Mesenchymal stem cell (in vitro differentiated cells and primary cell): ENCODE results near the gene ZNF169.

ENCODE experiments used
- DNase-seq: peaks from one replicate; pipeline ENCODE4 v3.0.0-alpha.2; 2013
- H2AFZ ChIP-seq: one replicate; pipeline ENCODE4 v1.6.1; 2013; ENCODE audit warnings: low read depth, mild to moderate bottlenecking, control low read depth, inconsistent platforms, low read length, moderate library complexity
- H2AK5ac ChIP-seq: 2 replicates; pipeline ENCODE4 v1.6.1; 2013; ENCODE audit warnings: low read length, moderate library complexity, mild to moderate bottlenecking, inconsistent platforms; ENCODE audit not compliant: severe bottlenecking
- H2BK120ac ChIP-seq: one replicate; pipeline ENCODE4 v1.6.1; 2013; ENCODE audit warnings: low read depth, mild to moderate bottlenecking, inconsistent platforms, low read length, moderate library complexity
- H2BK12ac ChIP-seq, 2 experiments: one replicate each; pipeline ENCODE4 v1.6.1; 2013; ENCODE audit warnings: inconsistent platforms in 2 of 2, low read length in 2 of 2, mild to moderate bottlenecking in 2 of 2, moderate library complexity in 2 of 2, control low read depth in 1 of 2
- H2BK15ac ChIP-seq: one replicate; pipeline ENCODE4 v1.6.1; 2013; ENCODE audit warnings: mild to moderate bottlenecking, low read depth, inconsistent platforms; ENCODE audit not compliant: poor library complexity, severe bottlenecking
- H2BK5ac ChIP-seq: 2 replicates; pipeline ENCODE4 v1.6.1; 2013; ENCODE audit warnings: low read depth, mild to moderate bottlenecking, low read length, control low read depth, inconsistent platforms; ENCODE audit not compliant: poor library complexity, severe bottlenecking
- H3K14ac ChIP-seq, 2 experiments: one replicate each; pipeline ENCODE4 v1.6.1; 2013; ENCODE audit warnings: inconsistent platforms in 2 of 2, low read length in 2 of 2, control low read depth in 1 of 2, mild to moderate bottlenecking in 1 of 2, moderate library complexity in 1 of 2
- H3K18ac ChIP-seq, 2 experiments: one replicate each; pipeline ENCODE4 v1.6.1; 2013; ENCODE audit warnings: inconsistent platforms in 2 of 2, low read length in 2 of 2, control low read depth in 1 of 2, low read depth in 1 of 2, mild to moderate bottlenecking in 1 of 2
- H3K23ac ChIP-seq, 2 experiments: one replicate each; pipeline ENCODE4 v1.6.1; 2013; ENCODE audit warnings: inconsistent platforms in 2 of 2, low read length in 2 of 2, mild to moderate bottlenecking in 2 of 2, moderate library complexity in 2 of 2, control low read depth in 1 of 2
- H3K27ac ChIP-seq: 2 replicates; pipeline ENCODE4 v1.5.1; 2013; ENCODE audit warnings: mild to moderate bottlenecking, moderate library complexity, low read length, control low read depth, inconsistent platforms; ENCODE audit not compliant: poor library complexity, severe bottlenecking
- H3K27me3 ChIP-seq, 2 experiments: 2 replicates each; pipeline versions ENCODE4 v1.6.1 to v1.7.0; 2013; ENCODE audit warnings: low read length in 2 of 2, mild to moderate bottlenecking in 2 of 2, moderate library complexity in 2 of 2, control low read depth in 1 of 2, inconsistent platforms in 1 of 2; ENCODE audit not compliant: control insufficient read depth in 1 of 2, insufficient read depth in 1 of 2
- H3K36me3 ChIP-seq, 2 experiments: 2 replicates each; pipeline versions ENCODE4 v1.6.1 to v1.7.0; 2013; ENCODE audit warnings: low read length in 2 of 2, control low read depth in 1 of 2, inconsistent platforms in 1 of 2, low read depth in 1 of 2, mild to moderate bottlenecking in 1 of 2; ENCODE audit not compliant: insufficient read depth in 2 of 2, control insufficient read depth in 1 of 2
- H3K4ac ChIP-seq, 2 experiments: one replicate each; pipeline ENCODE4 v1.6.1; 2013; ENCODE audit warnings: inconsistent platforms in 2 of 2, low read length in 2 of 2, mild to moderate bottlenecking in 2 of 2, moderate library complexity in 2 of 2, control low read depth in 1 of 2, low read depth in 1 of 2
- H3K4me1 ChIP-seq: 2 replicates; pipeline ENCODE4 v1.6.1; 2013; ENCODE audit warnings: low read depth, low read length, control low read depth; ENCODE audit not compliant: control insufficient read depth, insufficient read depth
- H3K4me2 ChIP-seq: 2 replicates; pipeline ENCODE4 v1.6.1; 2013; ENCODE audit warnings: low read length, mild to moderate bottlenecking, inconsistent platforms; ENCODE audit not compliant: poor library complexity, severe bottlenecking
- H3K4me3 ChIP-seq, 2 experiments: 2 replicates each; pipeline versions ENCODE4 v1.5.1 to v1.7.0; 2013; ENCODE audit warnings: low read length in 2 of 2, mild to moderate bottlenecking in 2 of 2, control low read depth in 1 of 2, low read depth in 1 of 2; ENCODE audit not compliant: insufficient read depth in 1 of 2
- H3K79me1 ChIP-seq: replicated peaks from 2 replicates; pipeline ENCODE4 v1.6.1; 2013; ENCODE audit warnings: mild to moderate bottlenecking, control low read depth, low read length, inconsistent platforms; ENCODE audit not compliant: poor library complexity, severe bottlenecking
- H3K9ac ChIP-seq: 2 replicates; pipeline ENCODE4 v1.7.0; 2013; ENCODE audit warnings: mild to moderate bottlenecking, low read length, moderate library complexity
- H3K9me3 ChIP-seq: 2 replicates; pipeline ENCODE4 v1.7.0; 2013; ENCODE audit warnings: mild to moderate bottlenecking, low read length; ENCODE audit not compliant: control insufficient read depth
- H4K8ac ChIP-seq: one replicate; pipeline ENCODE4 v1.6.1; 2013; ENCODE audit warnings: inconsistent platforms, mild to moderate bottlenecking, low read length, moderate library complexity
- H4K91ac ChIP-seq: one replicate; pipeline ENCODE4 v1.6.1; 2013; ENCODE audit warnings: mild to moderate bottlenecking, low read length, inconsistent platforms
- WGBS: methylation state at CpG from one replicate; pipeline ENCODE4 v1.1.7; 2013; ENCODE audit warnings: mixed read lengths; 5-methylcytosine and 5-hydroxymethylcytosine counted together

ZNF169 gene

DNA sequence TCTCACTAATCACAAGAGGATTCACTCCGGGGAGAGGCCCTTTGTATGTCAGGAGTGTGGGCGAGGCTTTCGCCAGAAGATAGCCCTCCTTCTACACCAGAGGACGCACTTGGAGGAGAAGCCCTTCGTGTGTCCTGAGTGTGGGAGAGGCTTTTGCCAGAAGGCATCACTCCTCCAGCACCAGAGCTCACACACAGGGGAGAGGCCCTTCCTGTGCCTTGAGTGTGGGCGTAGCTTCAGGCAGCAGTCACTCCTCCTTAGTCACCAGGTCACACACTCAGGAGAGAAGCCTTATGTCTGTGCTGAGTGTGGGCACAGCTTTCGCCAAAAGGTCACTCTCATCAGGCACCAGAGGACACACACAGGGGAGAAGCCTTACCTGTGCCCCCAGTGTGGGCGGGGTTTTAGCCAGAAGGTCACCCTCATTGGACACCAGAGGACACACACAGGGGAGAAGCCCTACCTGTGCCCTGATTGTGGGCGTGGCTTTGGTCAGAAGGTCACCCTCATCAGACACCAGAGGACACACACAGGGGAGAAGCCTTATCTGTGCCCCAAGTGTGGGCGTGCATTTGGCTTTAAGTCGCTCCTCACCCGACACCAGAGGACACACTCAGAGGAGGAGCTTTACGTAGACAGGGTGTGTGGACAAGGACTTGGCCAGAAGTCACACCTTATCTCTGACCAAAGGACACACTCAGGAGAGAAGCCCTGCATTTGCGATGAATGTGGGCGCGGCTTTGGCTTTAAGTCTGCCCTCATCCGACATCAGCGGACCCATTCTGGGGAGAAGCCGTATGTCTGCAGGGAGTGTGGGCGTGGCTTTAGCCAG, 41.6 kb downstream of the ZNF169 start:
- Histone ChIP-seq H3K14ac (no peak overlapping the region), H3K4me1 (no peaks in the 10 kb centered on the region), H3K18ac (no peak overlapping the region), H2BK15ac (no peak overlapping the region), H3K27ac (no peak overlapping the region), H3K79me1 (no peaks in the 10 kb centered on the region), H2BK12ac (no peak overlapping the region), H3K23ac (no peak overlapping the region), H3K27me3 (no peaks in the 10 kb centered on the region), H3K9ac (no peak overlapping the region), H2BK5ac (no peak overlapping the region), H3K36me3 (peaks cover 11 to 13% of the 10 kb centered on the region in 2 experiments), H3K9me3 (no peaks in the 10 kb centered on the region), H2AFZ (no peak overlapping the region), H3K4ac (no peak overlapping the region), H4K91ac (no peak overlapping the region), H4K8ac (no peak overlapping the region), H3K4me3 (no peak overlapping the region), H2AK5ac (no peak overlapping the region), H3K4me2 (no peak overlapping the region), H2BK120ac (no peak overlapping the region)
- DNase-seq: no peak
- WGBS: 97% methylated on average over 20 of the region's 20 CpGs

DNA sequence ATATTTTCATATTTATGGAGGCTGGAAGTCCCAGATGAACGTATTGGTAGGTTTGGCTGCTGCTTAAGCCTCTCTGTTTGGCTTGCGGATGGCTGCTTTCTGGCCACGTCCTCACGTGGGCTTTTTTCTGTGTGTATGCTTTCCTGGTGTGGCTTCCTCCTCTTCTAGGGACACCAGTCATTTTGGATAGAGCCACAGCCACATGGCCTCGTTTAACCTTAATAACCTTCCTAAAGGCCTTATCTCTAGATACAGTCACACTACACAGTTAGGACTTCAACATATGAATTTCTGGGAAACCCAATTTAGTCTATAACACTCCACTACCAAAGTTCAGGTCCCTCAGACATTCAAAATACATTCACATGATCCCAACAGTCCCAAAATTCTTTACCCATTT, 42.5 kb downstream of the ZNF169 start:
- Histone ChIP-seq H3K9me3 (no peaks in the 10 kb centered on the region), H4K91ac (no peak overlapping the region), H3K9ac (no peak overlapping the region), H3K4me2 (no peak overlapping the region), H3K36me3 (peaks cover 9 to 11% of the 10 kb centered on the region in 2 experiments), H2BK12ac (no peak overlapping the region), H2AK5ac (no peak overlapping the region), H4K8ac (no peak overlapping the region), H2BK5ac (no peak overlapping the region), H3K27ac (no peak overlapping the region), H3K14ac (no peak overlapping the region), H3K79me1 (no peaks in the 10 kb centered on the region), H2BK15ac (no peak overlapping the region), H2AFZ (no peak overlapping the region), H2BK120ac (no peak overlapping the region), H3K4ac (no peak overlapping the region), H3K4me1 (no peaks in the 10 kb centered on the region), H3K4me3 (no peak overlapping the region), H3K18ac (no peak overlapping the region), H3K27me3 (no peaks in the 10 kb centered on the region), H3K23ac (no peak overlapping the region)
- DNase-seq: no peak
- WGBS: 96% methylated on average over 5 of the region's 5 CpGs

DNA sequence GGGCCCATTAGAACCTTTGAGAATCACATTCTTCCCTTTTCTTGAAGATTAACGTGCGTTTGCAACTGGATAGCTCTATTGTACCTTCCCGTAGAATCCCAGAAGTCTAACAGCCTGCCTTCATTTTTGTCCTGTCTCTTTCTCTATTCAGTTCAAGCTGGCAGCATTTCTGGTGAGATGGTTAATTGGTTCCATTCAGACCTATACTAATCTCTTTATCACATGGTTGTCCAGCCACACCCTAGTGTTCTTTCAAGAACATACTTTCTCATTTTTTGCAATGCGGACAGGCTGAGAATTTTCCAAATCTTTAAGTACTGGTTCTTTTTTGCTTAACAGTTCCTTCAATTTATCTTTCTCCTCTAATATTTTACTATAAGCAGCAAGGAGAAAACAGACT, 43.3 kb downstream of the ZNF169 start:
- Histone ChIP-seq H2AK5ac (no peak overlapping the region), H2BK120ac (no peak overlapping the region), H2AFZ (no peak overlapping the region), H3K9me3 (no peaks in the 10 kb centered on the region), H3K36me3 (peaks cover 9 to 11% of the 10 kb centered on the region in 2 experiments), H3K23ac (no peak overlapping the region), H3K27me3 (no peaks in the 10 kb centered on the region), H3K4me3 (no peak overlapping the region), H2BK12ac (no peak overlapping the region), H3K79me1 (no peaks in the 10 kb centered on the region), H3K4ac (no peak overlapping the region), H2BK15ac (no peak overlapping the region), H4K8ac (no peak overlapping the region), H3K4me1 (no peaks in the 10 kb centered on the region), H3K9ac (no peak overlapping the region), H3K18ac (no peak overlapping the region), H3K4me2 (no peak overlapping the region), H3K27ac (no peak overlapping the region), H4K91ac (no peak overlapping the region), H2BK5ac (no peak overlapping the region), H3K14ac (no peak overlapping the region)
- WGBS: over 99% methylated on average over 4 of the region's 4 CpGs
- DNase-seq: no peak

DNA sequence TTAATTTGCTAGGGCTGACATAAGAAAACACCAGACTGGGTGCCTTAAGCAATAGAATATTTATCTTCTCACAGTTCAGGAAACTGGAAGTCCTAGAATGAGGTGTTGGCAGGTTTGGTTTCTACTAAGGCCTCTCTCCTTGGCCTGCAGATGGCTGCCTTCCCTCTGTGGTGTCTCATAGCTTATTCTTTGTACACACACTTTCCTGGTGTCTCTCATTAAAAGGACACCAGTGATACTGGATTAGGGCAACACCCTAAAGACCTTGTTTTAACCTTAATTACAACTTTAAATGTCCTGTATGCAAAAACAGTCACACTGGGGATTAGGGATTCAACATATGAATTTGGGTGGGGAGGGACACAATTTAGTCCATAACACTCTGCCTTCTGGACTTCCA, 44.2 kb downstream of the ZNF169 start:
- H3K9ac ChIP-seq: no peak overlapping the region
- DNase-seq: no peak
- H2BK120ac ChIP-seq: no peak overlapping the region
- no peak overlapping the region for H2BK12ac ChIP-seq
- H3K4me3 ChIP-seq: no peak overlapping the region
- H2BK15ac ChIP-seq: no peak overlapping the region
- peaks cover 9 to 11% of the 10 kb centered on the region in 2 experiments for H3K36me3 ChIP-seq
- no peaks in the 10 kb centered on the region for H3K9me3 ChIP-seq
- no peak overlapping the region for H4K91ac ChIP-seq
- no peak overlapping the region for H3K4me2 ChIP-seq
- no peaks in the 10 kb centered on the region for H3K4me1 ChIP-seq
- H2AFZ ChIP-seq: no peak overlapping the region
- no peak overlapping the region for H3K23ac ChIP-seq
- H3K79me1 ChIP-seq: no peaks in the 10 kb centered on the region
- no peak overlapping the region for H3K4ac ChIP-seq
- no peak overlapping the region for H2AK5ac ChIP-seq
- no peak overlapping the region for H3K18ac ChIP-seq
- H2BK5ac ChIP-seq: no peak overlapping the region
- no peak overlapping the region for H3K27ac ChIP-seq
- no peak overlapping the region for H3K14ac ChIP-seq
- H4K8ac ChIP-seq: no peak overlapping the region
- H3K27me3 ChIP-seq: no peaks in the 10 kb centered on the region
